GM18526 (cell line): ENCODE results near the gene CFAP97D1.

Source experiments
- POLR2A ChIP-seq: IDR thresholded peaks from 3 replicates; pipeline ENCODE4 v1.6.1; 2011; ENCODE audit not compliant: insufficient read length; ENCODE audit errors: extremely low read depth

The CFAP97D1 gene

DNA sequence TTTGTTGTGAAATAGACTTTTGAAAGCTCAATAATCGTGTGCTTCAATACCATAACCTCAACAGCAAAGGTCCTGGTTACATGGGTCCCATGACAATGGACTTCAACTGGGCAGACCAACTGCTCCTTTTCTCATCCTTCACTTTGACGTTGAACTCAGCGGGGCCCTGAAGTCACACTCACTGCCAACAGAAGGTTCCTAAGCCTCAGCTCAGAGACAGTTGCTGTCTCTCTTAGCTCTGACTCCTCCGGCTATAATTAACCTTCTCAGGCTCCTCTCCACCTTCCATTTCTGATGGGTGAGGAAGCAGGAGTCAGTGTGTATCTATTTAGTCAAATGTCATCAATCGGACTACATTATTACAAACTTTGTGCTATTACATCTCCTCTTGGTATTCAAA is 28.9 kb downstream of the CFAP97D1 start:
- TF ChIP-seq POLR2A, result no peak

DNA sequence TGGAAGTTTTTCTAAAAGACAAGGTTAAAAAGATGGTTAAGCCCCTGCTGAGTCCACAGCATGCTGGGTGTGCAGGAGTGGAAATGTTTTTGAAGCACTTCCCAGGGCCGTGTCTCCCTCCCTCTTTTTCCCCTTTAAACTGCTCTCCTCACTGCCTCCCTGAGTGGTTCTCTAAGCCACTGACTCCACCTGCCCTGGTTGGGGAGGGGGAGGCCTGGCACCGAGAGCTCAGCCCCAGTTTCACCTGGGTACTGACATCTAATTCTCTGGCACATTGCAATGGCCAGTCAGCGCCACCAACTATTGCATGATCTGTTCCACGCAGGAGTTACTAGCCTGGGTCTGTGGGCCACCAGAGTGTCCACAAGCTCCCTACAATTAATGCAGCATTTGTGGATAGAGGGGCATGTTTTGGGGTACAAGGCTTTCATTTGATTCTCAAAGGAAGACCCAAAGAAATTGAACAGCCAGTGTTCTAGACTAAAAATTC is 30.0 kb downstream of the CFAP97D1 start:
- TF ChIP-seq POLR2A, result no peak

DNA sequence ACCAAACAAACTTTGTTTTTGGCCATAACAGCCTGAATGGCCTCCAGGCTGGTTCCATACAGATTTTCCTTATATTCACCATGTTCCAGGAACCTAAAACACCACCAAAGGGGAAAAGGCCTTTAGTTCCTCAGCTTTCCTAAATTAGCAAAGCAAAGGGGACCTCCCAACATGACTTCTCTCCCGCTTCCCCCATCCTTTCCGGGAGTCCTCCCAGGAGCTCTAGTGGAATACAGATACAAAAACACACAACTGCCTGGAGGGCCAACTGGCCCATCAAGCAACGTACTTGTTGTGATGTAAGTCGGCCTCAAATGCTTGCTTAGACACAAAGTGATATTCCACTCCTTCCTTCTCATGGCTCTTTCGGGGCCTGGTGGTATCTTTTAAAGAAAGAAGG is 30.6 kb downstream of the CFAP97D1 start:
- no peak for TF ChIP-seq POLR2A

DNA sequence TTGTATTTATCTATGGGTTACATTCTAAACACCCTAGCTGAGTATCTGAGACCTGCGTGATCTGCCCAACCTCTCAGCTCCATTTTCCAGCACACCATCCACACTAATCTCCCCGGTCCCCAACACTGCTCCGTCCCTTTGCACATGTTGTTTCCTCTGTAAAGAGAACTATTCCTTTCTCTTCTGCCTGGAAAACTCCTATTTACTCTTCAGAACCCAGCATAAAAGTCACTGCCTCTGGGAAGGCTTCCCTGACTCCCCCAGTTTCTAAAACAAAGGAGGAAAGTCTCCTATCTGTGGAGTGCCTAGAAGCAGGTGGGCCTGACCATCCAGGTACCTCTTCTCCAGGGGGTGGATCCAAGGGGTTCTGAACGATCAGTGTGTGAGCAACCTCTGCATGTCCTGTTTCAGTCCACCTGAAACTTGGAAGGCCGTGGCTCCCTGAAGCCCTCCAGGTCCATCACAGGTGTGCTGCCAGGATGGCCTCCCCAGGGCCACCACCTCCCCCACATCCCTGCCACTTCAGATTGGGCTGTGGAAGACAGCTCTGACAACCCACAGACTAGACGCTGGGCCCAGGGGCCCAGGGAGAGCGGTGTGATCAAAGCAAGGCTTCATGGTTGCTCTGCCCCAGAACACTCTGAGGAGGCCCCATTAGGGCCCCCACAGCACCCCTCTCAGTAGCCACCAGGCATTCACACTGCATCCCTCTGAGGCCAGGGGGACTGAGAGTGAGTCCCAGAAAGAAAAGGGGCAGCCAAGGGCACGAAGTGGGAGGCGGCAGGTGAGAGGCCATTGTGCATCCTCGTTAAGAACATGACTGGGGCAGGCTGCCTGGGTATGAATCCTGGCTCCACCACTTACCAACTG is 32.4 kb downstream of the CFAP97D1 start:
- no peak for TF ChIP-seq POLR2A

DNA sequence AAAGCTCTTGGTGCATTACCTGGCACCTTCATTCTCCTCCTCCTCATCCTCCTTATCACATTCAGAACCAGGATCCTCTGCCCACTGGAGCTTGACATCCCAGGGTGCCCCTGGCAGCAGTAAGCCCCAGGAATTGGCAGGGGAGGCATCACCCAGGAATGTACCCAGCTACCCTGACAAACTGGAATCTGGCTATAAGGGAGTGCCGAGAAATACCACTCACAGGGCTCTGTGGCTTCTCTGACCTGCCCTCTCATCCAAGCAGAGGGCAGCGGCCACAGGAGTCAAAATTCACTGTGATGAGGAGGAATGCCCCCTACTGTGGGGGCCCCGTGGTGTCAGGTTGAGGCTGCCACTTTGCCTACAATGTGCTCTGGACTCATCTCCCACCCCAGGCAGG is 33.2 kb downstream of the CFAP97D1 start:
- TF ChIP-seq POLR2A, result no peak

DNA sequence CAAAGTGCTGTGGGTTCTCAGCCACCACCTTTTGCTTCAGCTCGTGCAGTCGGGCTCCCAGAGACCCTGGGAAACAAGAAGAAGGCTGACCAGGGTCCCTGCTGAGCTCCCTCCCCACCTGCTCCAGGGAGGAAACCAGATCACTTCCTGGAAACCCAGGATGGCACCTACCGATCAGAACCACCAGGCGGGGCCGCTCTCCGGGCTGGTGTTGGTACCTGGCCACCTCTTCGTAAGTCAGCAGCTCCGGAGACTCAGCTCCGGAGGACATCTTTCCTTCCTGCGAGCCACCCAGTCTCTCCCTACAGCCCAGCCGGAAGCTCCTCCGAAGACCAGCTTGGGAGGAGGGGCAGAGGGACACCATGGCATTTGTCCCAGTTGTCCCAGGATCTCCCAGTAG is 33.8 kb downstream of the CFAP97D1 start:
- TF ChIP-seq POLR2A, result no peak

DNA sequence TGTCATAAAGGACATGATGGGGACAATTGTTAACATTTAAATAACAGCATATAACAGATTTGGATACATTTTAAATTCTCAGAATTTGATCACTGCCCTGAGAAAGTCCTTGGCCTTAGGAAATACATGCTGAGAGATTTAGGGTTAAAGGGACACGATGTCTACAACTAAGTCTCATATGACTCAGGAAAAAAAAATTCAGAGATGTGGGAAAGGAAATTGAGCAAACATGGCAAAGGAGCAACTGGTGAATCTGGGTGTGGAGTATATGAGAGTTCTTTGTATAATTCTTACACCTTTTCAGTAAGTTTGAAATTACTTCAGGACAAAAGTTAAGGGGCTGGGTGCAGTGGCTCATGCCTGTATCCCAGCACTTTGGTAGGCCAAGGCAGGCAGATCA is 34.5 kb downstream of the CFAP97D1 start:
- no peak for TF ChIP-seq POLR2A

DNA sequence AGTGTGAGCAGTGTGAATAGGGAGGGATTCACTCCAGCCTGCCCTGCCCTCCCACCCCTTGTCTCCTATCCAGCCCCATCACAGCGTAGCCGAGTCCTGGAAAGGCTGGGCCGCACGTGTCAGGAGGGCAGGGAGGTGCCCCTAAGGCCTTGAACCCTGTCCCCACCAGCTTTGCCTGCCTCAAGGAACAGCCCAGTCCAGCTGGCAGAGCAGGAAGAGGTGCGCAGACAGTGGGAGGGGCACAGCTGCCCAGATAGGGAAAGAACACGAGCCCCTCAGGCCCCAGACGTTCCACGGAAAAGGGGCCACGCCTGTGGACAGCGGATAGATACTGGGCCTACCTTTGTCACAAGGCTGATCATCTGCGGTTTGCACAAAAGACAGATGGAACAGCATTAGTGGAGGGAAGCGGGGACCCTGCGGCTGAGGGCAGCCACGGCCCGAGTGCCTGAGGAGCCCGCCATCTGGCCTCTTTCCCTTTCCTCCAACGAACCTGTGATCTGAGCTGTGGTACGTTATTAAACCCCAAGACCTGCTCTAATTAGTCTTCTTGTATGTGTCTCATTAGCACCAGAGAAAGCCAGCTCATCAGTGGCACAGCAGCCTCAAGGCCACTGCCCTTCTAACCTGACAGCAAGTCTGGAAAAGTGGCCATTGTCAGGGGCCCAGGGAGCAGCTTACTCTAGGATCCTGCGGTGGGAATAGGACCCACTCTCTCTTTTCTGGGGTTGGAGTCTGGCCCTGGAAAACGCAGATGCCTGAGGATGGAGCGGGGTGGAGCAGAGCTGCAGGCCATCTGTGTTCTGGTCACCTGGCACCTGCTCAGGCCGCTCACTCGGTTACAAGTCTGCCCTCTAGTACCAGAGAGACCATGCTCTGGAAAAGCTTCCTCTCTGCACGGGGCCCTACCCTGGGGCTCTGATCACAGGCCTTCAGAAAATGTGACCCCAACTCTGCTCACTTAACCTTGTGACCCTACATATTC is 36.4 kb downstream of the CFAP97D1 start:
- TF ChIP-seq POLR2A, result no peak

DNA sequence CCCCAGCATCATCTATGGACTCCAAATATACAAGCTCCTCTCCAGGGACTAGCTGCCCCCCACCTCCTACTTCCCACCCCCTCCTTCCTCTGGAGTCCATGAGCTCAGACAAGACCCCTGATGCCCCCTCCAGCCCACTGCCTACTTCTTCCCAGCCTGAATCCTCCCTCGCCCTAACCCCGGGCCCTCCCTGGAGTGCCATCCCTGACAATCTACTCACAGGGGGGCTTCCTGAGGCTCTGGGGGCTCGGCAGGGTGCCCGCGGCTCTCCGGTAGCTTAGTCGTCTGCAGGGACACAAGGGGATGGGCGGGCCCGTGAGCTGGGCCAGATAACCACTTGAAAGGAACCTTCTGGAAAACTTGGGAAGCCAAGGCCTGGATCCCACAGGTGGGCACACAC is 37.6 kb downstream of the CFAP97D1 start:
- no peak for TF ChIP-seq POLR2A

DNA sequence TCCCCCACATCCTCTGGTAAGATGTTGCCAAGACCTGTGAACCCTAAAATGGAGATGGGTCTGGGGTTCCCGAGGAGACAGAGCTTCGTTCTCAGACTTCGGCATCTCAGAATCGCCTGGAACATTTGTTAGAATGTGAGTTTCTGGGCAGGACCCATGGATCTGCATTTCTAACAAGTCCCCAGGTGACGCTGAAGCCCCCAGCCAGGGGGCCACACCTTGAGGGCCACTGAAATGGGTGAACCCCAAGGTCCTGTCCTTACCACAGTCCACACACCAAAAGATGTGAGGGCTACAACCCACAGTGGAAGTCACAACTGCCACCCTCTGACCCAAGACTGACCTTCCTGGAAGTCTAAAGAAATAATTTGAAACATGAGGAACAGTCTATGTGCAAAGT is 38.7 kb downstream of the CFAP97D1 start:
- no peak for TF ChIP-seq POLR2A

DNA sequence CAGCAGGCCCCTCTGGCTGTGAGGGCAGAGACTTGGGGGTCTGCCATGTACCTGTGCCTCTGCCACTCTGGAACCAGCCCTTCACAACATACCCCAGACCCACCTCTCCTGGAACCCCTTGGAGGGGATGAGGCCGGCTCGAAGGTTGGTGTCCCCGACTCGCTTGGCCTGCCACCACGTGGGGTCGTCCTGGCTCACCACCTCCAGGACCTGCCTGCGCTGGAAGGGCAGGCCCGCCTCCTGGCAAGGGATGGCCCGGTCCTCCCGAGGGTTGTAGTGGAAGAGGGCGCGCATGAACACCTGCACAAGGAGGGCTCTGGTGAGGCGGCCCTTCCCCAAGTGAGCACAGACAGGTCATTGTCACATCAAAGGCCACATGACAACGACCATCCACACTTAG is 40.5 kb downstream of the CFAP97D1 start:
- no peak for TF ChIP-seq POLR2A

DNA sequence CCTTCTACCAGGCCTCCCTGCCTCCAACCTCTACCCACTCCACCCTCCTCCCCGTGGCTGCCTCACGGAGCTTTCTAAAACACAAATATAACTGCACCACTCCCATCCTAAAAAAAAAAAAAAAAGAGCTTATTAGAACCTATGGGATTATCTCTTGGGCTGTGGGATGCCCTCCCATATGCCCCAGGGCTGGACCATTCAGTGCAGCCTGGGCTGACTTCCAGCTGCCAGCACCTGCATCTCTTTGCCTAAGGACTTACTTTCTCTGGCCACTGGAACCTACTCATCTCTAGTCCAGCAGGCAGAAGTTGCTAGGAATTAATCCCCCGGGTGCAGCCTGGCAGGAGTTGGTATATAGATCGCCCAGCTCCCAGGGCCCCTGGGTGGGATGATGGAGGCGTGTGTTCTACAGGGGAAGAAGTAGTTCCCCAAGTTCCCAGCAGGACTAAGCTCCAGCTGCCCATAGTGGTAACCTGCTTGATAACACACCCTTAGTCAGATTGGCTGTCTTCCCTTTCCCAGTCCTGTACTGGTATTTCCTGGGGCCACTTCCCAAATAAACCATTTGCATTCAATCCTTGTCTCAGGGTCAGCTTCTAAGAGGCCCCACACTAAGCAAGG is 42.4 kb downstream of the CFAP97D1 start:
- TF ChIP-seq POLR2A, result no peak

DNA sequence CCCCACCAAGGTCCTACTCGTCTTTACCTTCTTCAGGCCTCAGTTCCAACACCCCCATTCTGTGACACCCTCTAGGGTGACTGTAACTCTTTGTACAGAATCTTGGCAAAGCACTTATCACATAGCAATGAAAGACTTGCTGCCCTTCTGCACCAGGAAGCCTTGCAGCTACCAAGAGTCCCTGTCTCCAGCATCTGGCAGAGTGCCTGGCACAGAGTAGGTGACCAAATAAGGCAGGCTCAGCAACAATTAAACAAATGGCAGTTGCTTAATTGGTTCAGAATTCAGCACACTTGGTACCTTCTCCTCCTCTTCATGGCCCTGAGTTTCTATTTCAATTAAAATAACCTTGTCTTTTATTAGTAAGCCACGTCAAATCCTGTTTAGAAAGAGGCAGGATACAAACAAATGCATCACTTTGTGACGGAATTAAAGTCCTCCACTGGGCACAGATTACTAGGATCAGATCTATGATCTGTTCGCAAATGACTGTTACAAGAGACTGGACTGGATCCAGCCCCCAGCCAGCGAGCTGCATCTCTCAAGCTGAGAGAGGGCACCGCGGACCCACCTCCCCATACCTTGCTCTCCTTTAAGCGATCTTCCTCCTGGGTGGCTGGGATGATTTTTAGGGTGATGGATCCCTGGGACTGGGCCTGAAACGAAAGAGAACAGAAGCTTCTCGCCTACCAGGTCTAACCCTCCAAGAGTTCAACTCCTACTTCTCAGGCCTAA is 43.3 kb downstream of the CFAP97D1 start:
- no peak for TF ChIP-seq POLR2A

DNA sequence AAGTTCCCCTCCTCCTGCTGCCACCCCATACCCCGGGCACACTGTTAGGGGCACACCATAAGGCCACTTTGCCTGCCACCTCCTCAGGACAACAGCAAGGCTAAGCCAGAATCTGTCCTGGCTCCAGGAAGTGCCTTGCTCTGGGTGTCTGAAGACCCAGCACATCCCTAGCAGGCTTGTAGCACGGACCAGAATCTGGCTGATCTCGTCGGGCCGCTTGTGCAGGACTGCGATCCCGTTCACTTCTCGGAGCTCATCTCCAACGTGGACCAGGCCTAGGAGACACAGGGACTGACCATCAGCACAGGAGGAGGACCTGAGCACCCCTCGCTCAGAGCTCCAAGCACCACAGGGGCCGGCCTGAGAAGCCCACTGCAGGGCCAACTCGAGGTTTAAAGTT is 45.3 kb downstream of the CFAP97D1 start:
- TF ChIP-seq POLR2A, result no peak

DNA sequence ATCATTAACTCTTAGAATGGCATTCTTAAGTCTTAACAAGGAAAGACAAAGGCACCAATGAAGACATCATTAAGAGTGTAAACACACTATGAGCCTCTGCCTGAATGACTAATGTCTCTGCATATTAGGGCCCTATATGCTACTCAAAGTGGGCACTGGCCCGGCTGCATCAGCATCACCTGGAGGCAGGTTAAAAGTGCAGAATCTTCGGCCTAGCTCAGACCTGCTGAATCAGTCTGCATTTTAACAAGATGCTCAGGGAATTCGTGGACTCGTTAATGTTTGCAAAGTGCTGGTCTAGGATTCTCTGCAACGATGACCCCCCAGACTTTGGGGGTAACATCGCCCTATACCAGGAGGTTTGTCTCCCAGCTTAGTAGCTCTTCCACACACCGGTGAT is 46.0 kb downstream of the CFAP97D1 start:
- no peak for TF ChIP-seq POLR2A
